Skin of body (tissue), 2 donors: ENCODE data around the gene NECAB3. TPM values are rescaled to one million over a fixed set of nuclear protein-coding genes. Genes with fewer than 3 reads are reported as not detected.
"Not testable (repeated sequence)": the region's sequence is repeated elsewhere in the genome, so short reads cannot be mapped to it uniquely, and the experiment has no call there.

Experiments used
- DNase-seq: peaks from one replicate; lab custom pipeline; 2025; lab: John Stamatoyannopoulos, UW
- total RNA-seq: library from RNA; depleted of rRNA; stranded (reverse); fragments of >200 nt; gene quantifications from one replicate; pipeline ENCODE4 v1.2.3, GENCODE V29; 2014

NECAB3 gene
- total RNA-seq, 1 donor from 2014 or later: 20.5 TPM

GRCh38 chr20:33651562-33652048, 22.6 kb downstream of the NECAB3 start:
- DNase-seq: no peak

GRCh38 chr20:33650753-33651561, 23.3 kb downstream of the NECAB3 start:
- DNase-seq: no peak

GRCh38 chr20:33650111-33650752, 24.0 kb downstream of the NECAB3 start:
- DNase-seq: no peak

GRCh38 chr20:33649201-33649681, 25.0 kb downstream of the NECAB3 start:
- DNase-seq: no peak

- no peak for DNase-seq
Observed at GRCh38 chr20:33648396-33649004, 25.7 kb downstream of the NECAB3 start.

- DNase-seq: no peak
Observed at GRCh38 chr20:33647603-33648395, 26.4 kb downstream of the NECAB3 start.

GRCh38 chr20:33646959-33647602, 27.1 kb downstream of the NECAB3 start:
- not testable (repeated sequence) for DNase-seq

GRCh38 chr20:33646191-33646590, 28.0 kb downstream of the NECAB3 start:
- DNase-seq: no peak

- DNase-seq: no peak
Observed at GRCh38 chr20:33645396-33645795, 28.8 kb downstream of the NECAB3 start.

GRCh38 chr20:33645072-33645358, 29.2 kb downstream of the NECAB3 start:
- DNase-seq: no peak

GRCh38 chr20:33644313-33645071, 29.7 kb downstream of the NECAB3 start:
- no peak for DNase-seq

- DNase-seq: no peak
Observed at GRCh38 chr20:33640287-33640686, 33.9 kb downstream of the NECAB3 start.

GRCh38 chr20:33636776-33637175, 37.5 kb downstream of the NECAB3 start:
- DNase-seq: no peak

GRCh38 chr20:33635341-33635740, 38.9 kb downstream of the NECAB3 start:
- no peak for DNase-seq

GRCh38 chr20:33631910-33632309, 42.3 kb downstream of the NECAB3 start:
- DNase-seq: not testable (repeated sequence)

- DNase-seq: no peak
Observed at GRCh38 chr20:33630507-33630906, 43.7 kb downstream of the NECAB3 start.

GRCh38 chr20:33629979-33630378, 44.2 kb downstream of the NECAB3 start:
- DNase-seq: no peak

- no peak for DNase-seq
Observed at GRCh38 chr20:33629533-33629932, 44.7 kb downstream of the NECAB3 start.

GRCh38 chr20:33627577-33628216, 46.5 kb downstream of the NECAB3 start:
- no peak for DNase-seq

GRCh38 chr20:33626190-33626589, 48.0 kb downstream of the NECAB3 start:
- DNase-seq: no peak
